HG03103 (cell line): Measurements from ENCODE around the gene IGSF5.

ENCODE experiments used
- ATAC-seq: cut with Tn5 transposase; IDR thresholded peaks from one replicate; pipeline ENCODE4 v1.9.1; 2021; ENCODE audit warnings: low read depth; ENCODE audit not compliant: unreplicated experiment

Gene IGSF5

DNA sequence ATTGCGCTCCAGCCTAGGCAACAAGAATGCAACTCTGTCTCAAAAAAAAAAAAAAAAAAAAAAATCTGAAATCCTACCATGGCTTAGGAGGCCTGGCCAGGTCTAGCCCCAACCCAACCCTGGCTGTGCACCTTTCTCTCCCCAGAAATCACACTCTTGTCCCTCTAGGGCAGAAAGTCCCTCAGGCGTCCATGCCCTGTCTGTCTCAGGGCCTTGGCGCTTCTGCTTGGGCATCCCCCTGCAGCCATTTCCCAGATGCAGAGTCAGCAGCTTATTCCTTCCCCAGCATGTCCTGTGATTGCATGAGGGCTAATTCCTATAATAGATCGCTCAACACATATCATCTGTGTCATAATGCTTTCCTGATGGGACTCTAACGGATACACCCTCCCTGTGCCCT is 65.0 kb downstream of the IGSF5 start:
- ATAC-seq, result no peak

DNA sequence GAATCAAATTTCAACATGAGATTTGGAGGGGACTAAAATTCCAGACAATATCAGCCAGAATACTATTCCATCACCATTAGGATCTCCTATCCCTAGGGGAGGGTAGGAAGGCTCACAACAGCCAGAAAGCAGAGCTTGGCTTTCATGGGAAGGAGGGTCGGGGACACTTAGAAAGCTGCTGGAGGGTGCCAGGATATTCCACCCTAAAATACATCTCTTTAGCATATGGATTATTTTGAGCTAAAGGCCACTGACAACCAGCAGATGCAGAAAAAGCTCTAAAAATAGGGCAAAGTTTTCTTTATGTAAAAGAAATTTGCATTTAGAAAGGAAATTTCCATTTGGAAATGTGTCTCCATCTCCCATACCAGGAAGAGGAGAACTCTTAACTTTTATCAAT is 68.0 kb downstream of the IGSF5 start:
- ATAC-seq, result no peak

DNA sequence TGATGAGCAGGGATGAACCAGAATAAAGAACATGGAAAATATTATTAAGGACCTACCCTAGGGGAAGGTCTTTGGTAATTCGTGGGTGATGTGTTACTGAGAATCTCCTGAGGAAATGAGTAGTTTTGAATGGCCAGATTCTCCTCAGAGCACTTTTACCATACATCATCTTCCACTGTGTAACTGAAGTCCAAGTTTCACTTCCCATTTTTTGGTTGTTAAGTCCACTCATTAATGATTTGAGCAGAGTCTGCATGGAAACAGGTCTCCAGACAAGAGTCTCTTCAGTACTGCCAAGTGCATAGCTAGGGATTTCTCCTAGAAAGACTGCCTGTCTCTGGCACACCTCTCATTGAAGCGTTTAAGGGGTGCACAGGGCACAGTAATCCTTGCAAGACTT is 73.6 kb downstream of the IGSF5 start:
- ATAC-seq, result no peak

DNA sequence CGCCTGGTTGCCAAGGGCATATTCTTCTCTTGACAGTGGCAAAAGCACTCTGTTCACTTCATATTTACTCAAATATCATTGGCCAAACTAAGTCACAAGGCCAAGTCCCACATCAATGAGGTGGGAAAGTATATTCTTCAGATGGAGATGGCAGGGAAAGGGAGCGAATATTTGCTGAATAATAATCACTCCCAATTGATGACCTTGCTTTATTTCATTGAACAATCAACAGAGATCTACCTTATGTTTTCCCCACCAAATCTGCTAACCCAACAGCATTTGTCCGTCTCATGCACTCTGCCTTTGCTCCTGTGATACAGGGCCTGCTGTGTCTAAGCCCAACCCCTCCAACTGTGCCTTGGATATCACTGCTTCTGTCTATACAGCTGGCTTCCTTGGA is 77.1 kb downstream of the IGSF5 start:
- no peak for ATAC-seq

DNA sequence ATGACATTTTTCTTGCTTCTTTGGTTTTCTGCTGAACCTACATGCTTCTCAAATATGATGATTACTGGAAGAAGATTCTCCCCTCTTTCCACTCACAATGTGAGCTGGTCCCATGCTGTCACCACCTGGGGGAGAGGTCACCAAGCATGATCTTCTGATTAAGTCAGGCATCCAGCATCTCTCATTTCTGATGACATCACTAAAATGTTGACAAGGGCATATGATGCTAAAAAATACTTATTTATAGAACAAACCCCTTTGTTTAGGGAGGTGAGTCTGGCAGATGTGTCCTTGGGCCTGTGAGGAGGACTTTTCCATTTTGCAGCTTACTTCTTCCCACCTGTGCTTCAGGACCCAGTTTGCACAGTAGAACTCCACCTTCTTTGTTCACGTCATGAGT is 80.3 kb downstream of the IGSF5 start:
- ATAC-seq, result no peak

DNA sequence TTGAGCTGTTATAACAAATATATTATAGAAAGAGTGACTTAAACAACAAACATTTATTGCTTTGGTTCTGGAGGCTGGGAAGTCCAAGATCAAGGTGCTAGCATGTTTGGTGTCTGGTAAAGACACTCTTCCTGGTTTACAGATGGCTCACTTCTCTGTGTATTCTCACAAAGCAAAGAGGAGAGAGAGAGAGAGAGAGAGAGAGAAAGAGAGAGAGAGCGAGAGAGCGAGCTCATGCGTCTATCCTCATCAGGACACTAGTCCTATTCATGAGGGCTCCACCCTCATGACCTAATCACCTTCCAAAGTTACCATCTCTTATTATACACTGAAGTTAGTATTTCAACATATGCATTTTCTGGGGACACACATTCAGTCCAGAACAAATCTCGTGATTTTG is 89.6 kb downstream of the IGSF5 start:
- no peak for ATAC-seq

DNA sequence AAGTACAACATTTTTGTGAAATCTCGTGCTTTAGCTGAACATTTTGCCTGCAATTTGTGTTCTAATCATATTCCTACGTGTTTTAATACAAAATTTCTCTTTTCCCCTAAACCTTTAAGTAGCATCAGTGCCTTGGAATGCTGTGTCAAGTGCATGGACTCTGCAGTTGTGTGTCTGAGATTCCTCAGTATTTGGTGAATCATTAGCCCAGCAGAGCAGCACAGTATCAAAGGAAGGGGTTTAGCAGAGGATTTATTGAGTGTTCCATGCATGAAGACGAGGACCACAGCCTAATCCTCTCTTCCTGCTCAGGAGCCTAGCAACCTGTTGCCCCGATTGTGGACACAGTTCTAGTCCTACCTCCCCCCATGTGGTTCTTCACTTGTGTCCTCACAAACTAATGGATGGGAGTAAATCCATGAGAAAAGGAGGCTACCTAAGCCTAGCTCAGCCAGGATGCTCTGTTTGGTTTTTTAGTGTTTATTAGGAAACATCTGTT is 92.9 kb downstream of the IGSF5 start:
- no peak for ATAC-seq

DNA sequence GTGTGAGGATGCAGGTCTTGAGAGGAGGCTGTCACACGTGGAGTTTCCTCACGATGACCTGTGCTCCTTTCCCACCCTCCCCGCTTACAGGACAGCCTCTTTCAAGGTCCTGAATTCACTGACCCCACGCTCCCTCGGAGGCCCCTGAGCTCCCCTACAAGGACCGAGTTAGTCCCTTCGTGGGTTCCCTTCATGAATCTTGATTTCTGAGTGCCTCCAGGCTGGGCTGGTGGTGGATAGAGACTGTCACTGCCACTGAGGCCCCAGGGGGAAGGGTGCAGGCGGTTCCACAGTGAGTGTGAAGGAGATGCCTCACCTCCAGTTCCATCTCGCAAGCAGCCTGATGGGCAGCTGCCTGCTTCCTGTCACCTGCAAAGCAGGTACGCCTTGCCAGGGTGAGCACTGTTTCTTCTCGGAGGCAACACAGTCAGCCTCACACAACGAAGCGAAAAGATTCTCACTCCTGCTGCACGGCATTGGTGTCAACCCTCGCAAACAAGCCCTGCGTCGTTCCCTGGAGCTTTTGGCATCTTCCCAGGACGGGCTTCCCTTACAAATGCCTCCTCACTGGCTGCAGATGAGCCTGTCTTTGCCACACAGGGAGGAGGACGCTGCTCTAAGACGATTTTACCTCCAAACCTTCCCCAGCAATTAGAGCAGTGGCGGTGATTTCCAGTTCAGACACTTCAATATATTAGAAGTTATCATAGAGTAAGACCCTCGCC is 95.6 kb downstream of the IGSF5 start:
- ATAC-seq, result no peak

DNA sequence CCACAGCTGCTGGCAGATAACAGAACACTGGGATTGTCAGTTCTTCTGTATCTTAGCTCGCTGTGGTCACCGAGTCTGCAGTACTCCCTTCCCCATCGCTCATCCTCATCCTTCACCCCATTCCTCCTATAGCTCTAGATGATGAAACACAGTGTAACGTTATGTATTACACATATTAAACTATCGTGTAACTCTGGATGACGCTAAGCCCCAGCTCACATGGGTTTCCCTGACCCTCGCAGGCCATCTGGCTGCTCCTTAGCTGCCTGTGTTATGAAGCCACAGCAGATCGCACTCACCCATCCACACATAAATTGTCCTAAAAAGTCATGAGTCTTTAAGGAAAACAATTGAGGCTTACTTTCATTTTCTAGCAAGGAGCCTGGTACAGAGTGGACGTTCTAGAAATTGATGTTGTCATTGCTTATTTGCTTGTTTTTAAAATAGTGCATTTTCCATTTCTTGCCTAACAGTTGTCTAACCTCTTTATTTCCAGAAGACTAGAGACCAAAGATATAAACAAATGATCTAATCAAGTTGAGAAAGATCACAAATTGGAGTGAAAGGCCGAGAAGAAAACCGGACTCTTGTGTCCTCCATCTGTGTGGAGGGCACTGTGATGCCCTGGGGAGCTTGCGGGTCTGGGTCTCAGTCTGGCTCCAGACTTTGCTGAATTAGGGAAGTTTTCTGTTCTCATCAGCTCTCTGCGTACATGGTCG is 97.9 kb downstream of the IGSF5 start:
- ATAC-seq, result no peak

DNA sequence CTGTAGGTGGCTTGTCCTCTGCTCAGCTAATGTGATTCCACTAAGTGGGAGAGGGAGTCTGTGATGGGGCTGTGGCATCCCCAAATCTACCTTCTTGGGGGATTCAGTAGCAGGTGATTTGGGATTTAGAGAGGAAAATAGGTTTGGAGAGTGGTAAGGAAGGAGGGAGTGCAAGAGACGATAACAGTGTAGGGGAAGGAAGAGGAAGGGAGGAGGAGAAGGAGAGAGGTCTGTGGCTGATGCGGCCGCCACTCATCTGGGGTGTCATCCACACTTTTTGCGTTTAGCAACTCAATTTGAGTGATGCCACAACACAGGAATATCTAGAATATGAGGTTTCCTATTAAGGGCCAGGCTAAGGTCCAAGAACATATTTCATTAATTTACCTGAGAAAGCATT is 98.5 kb downstream of the IGSF5 start:
- no peak for ATAC-seq

DNA sequence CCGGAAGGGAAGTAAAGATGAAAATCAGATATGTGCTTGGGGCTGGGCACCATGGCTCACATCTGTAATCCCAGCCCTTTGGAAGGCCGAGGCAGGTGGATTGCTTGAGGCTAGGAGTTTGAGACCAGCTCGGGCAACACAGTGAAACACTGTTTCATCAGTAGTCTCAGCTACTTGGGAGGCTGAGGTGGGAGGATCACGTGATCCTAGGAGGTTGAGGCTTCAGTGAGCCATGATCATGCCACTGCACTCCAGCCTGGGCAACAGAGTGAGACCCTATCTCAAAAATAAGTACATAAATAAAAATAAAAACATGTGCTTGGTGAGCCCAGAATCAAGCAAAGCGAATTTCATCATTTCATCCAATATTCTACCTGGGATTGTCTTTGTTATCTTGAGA is 98.9 kb downstream of the IGSF5 start:
- no peak for ATAC-seq

DNA sequence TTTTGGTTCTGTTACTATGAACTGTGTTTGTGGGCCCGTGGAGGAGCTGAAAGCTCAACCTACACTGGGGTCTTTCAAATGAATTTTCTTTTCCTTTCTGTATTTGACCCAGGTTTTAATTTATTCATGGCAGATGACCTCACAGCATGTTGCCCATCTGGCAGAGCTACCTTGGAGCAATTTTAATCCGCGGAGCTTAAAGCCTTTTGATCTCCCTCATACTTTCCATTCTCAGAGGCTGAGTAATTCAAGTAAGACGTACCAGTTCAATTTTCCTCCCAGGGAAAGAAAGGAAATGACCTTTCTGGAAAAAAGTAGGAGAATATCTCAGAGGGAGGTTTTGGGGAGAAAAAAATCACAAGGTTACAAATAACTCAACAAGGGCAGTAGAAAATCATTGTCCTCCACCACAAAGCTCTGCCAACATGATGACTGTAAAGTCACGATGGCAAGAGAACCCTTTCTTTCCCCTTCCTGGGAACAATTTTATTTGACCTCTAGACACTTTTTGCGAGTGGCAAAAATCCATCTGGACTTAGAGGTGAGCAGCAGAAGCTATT is 100.7 kb downstream of the IGSF5 start:
- ATAC-seq, result no peak

DNA sequence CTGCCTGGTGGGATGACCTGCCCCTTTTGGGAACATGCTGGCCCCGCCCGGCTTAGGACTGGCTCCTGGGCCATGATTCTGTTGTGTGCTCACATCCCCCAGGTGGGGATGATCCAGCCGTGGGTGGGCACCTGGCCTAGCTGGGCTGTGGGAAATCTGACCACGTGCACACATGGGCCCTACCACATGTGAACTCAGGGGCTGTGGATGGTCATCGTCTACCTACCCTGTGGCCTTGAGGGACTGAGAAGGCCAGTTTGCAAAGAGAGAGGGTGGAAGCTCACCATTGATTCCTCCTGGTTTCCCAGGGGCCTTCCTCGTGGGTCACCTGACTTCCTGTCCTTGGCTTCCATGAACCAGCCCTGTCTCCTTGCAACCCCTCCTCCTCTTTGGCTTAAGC is 102.9 kb downstream of the IGSF5 start:
- no peak for ATAC-seq

DNA sequence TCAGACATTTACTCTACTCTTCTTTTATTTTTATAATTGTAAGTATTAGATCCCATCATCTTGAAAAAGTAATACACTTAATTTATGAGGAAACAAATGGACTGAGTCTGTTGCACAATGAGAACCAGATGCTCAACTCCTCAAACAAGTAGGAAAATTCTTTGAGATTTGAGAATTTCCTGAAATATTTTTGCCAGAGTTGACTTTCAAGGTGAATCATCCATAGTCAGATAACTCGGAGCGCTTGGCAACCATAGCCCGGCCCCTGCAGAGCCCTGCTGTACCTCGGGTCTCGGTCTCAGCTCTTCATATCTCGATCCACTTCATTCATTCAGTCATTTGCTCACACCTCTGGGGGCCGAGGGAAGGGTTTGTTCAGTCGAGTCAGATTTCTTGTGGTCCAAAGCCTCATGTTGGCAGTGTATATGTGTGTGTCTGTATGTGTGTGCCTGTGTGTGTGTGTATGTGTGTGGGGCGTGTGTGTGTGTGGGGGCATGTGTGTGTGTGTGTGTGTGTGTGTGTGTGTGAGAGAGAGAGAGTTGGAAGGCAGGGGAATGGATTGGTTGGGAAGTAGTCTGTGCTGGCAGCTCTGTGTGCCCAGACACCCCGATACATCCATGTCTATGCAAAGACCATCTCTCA is 104.2 kb downstream of the IGSF5 start:
- ATAC-seq, result no peak

DNA sequence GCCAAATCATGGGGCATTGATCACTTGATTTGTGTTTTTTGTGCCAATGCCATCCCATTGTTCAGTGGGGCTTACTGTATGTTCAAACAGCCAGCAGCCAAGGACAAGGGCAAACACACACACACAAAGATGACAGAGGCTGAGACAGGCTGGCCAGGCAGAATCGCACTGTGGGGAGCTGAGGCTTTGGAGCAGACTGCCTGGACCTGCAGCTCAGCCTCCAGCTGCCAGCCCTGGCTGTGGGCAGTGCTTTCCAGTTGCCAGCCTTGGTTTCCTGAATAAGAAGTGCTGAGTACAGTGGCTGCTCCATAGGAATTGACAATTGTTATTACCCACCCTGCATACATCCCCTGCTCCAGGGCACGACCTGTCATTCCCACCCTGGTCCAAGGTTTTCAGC is 105.3 kb downstream of the IGSF5 start:
- ATAC-seq, result no peak

DNA sequence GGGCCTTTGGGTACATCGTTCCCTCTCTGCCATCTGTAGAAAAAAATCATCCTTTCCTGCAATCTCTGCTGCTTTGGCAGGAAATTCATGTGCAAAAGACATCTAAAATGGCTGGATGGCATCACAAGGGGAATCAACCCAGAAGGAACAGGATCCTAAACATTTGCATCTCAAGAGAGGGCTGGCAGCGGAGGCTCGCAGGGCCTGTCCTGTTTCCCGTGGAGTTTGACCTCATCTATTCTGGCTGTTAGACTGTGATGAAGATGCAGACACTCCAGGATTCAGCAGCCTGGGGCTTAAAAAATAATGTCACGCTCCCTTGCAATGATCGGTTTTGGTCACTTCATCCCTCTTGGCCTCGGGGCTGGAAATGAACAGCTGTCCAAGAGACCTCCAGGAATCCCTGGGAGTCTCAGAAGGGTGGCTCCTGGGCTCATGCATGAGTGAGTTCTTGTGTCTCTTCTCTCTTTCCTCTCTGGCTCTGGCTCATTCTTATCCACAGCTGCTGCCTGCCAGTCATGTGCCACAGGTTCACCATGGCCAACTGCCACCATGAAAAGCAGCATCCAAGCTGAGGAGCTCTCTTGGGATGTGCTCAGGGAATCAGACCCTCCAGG is 106.1 kb downstream of the IGSF5 start:
- ATAC-seq, result no peak
